K562 (cell line): ENCODE results near the gene DNAJC13. TPM values are rescaled to one million over a fixed set of nuclear protein-coding genes. Genes with fewer than 3 reads are reported as not detected.

Experiments used
- ATAC-seq: fragments of 200-7000 bp; cut with Tn5 transposase; 3 replicates; pipeline ENCODE4 v1.9.1; 2020; ENCODE audit warnings: moderate library complexity
- BruUV-seq: library from RNA; stranded (reverse); fragments of 400-500 nt; replicated peaks from 2 replicates; lab custom pipeline; 2021; lab: Mats Ljungman, UMichigan
- CTCF ChIA-PET: fragments of 300-600 bp; formaldehyde crosslinking; extraction: SDS; loops from one replicate; lab custom pipeline; 2021; ENCODE audit warnings: low intra/inter-chr PET ratio; lab: Yijun Ruan, JAX
- POLR2A ChIA-PET: fragments of 300-600, 350-650 bp; sonication (Branson Sonifier 250); formaldehyde crosslinking; extraction: SDS; loops from one replicate; lab custom pipeline; 2021; ENCODE audit warnings: antibody characterized with exemption, inconsistent platforms; lab: Yijun Ruan, JAX
- DNase-seq, 4 experiments: peaks; one replicate each; pipeline versions ENCODE4 v3.0.0 to v3.0.0-alpha.2; 2011 to 2018; ENCODE audit warnings: low spot score in 3 of 4, mixed read lengths in 3 of 4; ENCODE audit errors: extremely low read depth in 1 of 4
- FAIRE-seq: peaks from 2 replicates; lab custom pipeline; 2011; peaks lifted over from hg19 to GRCh38; lab: Jason Lieb, UNC
- H2AFZ ChIP-seq: 2 replicates; pipeline ENCODE4 v1.6.0; 2011; ENCODE audit warnings: low read depth, low read length, control low read depth, inconsistent platforms
- H3K27ac ChIP-seq: fragments of 200-600 bp; 3 replicates; pipeline ENCODE4 v1.8.0; 2011; ENCODE audit warnings: low read depth, mild to moderate bottlenecking, control low read depth, inconsistent platforms, low read length, moderate library complexity, mixed read lengths; ENCODE audit errors: extremely low read depth
- H3K27me3 ChIP-seq, 2 experiments: fragments of 300-600 bp in 1 of 2; 2 replicates in 1 of 2; 3 replicates in 1 of 2; pipeline versions ENCODE4 v1.6.0 to v1.8.0; 2011; ENCODE audit warnings: inconsistent platforms in 2 of 2, low read length in 2 of 2, mild to moderate bottlenecking in 1 of 2, mixed read lengths in 1 of 2, moderate library complexity in 1 of 2; ENCODE audit not compliant: control insufficient read depth in 2 of 2, insufficient read depth in 2 of 2
- H3K36me3 ChIP-seq: fragments of 300-600 bp; 3 replicates; pipeline ENCODE4 v1.8.0; 2011; ENCODE audit warnings: mild to moderate bottlenecking, low read length, inconsistent platforms; ENCODE audit not compliant: control insufficient read depth, insufficient read depth
- H3K4me1 ChIP-seq, 2 experiments: fragments of 200-600 bp in 1 of 2; replicated peaks in 1 of 2; 2 replicates in 1 of 2; 3 replicates in 1 of 2; pipeline versions ENCODE4 v1.5.1 to v1.8.0; 2011; ENCODE audit warnings: inconsistent platforms in 2 of 2, low read length in 2 of 2, mild to moderate bottlenecking in 1 of 2, mixed read lengths in 1 of 2, moderate library complexity in 1 of 2; ENCODE audit not compliant: control insufficient read depth in 2 of 2, insufficient read depth in 2 of 2
- H3K4me2 ChIP-seq: 2 replicates; pipeline ENCODE4 v1.6.1; 2011; ENCODE audit warnings: low read length, control low read depth, inconsistent platforms, mixed read lengths; ENCODE audit not compliant: insufficient read depth
- H3K4me3 ChIP-seq: fragments of 200-600 bp; sonication (generic), shearing (Covaris generic); 2 replicates; pipeline ENCODE4 v1.5.1; 2016; ENCODE audit warnings: control low read depth, inconsistent platforms
- H3K79me2 ChIP-seq: fragments of 200-600 bp; 3 replicates; pipeline ENCODE4 v1.8.0; 2011; ENCODE audit warnings: low read length, inconsistent platforms; ENCODE audit not compliant: control insufficient read depth, insufficient read depth
- H3K9ac ChIP-seq, 2 experiments: 2 replicates each; pipeline versions ENCODE4 v1.6.0 to v1.6.1; 2011; ENCODE audit warnings: low read depth in 2 of 2, low read length in 2 of 2, control low read depth in 1 of 2, inconsistent platforms in 1 of 2, mild to moderate bottlenecking in 1 of 2, mixed read lengths in 1 of 2; ENCODE audit not compliant: insufficient read depth in 1 of 2
- H3K9me1 ChIP-seq: one replicate; pipeline ENCODE4 v1.6.0; 2011; ENCODE audit warnings: inconsistent platforms, mild to moderate bottlenecking, low read length, moderate library complexity; ENCODE audit not compliant: control insufficient read depth, insufficient read depth
- H3K9me3 ChIP-seq: replicated peaks from 2 replicates; pipeline ENCODE4 v1.5.1; 2011; ENCODE audit warnings: low read depth, low read length, inconsistent platforms; ENCODE audit not compliant: control insufficient read depth, insufficient read depth
- H4K20me1 ChIP-seq: replicated peaks from 2 replicates; pipeline ENCODE4 v1.6.1; 2011; ENCODE audit warnings: low read length, inconsistent platforms, mixed read lengths; ENCODE audit not compliant: control insufficient read depth, insufficient read depth
- ARID2 ChIP-seq: fragments of 450-650 bp; IDR thresholded peaks from 2 replicates; pipeline ENCODE4 v1.6.1; 2017; ENCODE audit warnings: antibody characterized with exemption, mild to moderate bottlenecking
- CEBPZ ChIP-seq: fragments of 150-350 bp; IDR thresholded peaks from 2 replicates; pipeline ENCODE4 v1.6.1; 2014; ENCODE audit warnings: low read depth, mild to moderate bottlenecking, low read length, borderline replicate concordance
- ELF2 ChIP-seq: fragments of 250-450 bp; sonication (Bioruptor Pico); IDR thresholded peaks from 2 replicates; pipeline ENCODE4 v1.5.0; 2021; ENCODE audit warnings: mild to moderate bottlenecking
- HDAC2 ChIP-seq: fragments of 450-650 bp; IDR thresholded peaks from 2 replicates; pipeline ENCODE4 v1.6.1; 2016; ENCODE audit warnings: mild to moderate bottlenecking
- PHB ChIP-seq: fragments of 250-450 bp; sonication (Bioruptor Pico); IDR thresholded peaks from 2 replicates; pipeline ENCODE4 v1.5.0; 2021
- RERE ChIP-seq: sonication (generic); formaldehyde crosslinking; IDR thresholded peaks from 2 replicates; pipeline ENCODE4 v1.8.0; 2023; ENCODE audit warnings: missing genetic modification reagents, mild to moderate bottlenecking, borderline replicate concordance
- STAG1 ChIP-seq: sonication (generic); formaldehyde crosslinking; IDR thresholded peaks from 2 replicates; pipeline ENCODE4 v1.5.0; 2020; ENCODE audit warnings: missing genetic modification reagents, borderline replicate concordance
- ZNF146 ChIP-seq: IDR thresholded peaks from one replicate; pipeline ENCODE4 v1.6.1; 2018; ENCODE audit warnings: missing compliant biosample characterization; ENCODE audit not compliant: unreplicated experiment
- ZNF696 ChIP-seq: fragments of 250-450 bp; sonication (Bioruptor Pico); conservative IDR thresholded peaks from 2 replicates; pipeline ENCODE4 v1.4.0; 2020; ENCODE audit warnings: mild to moderate bottlenecking, moderate library complexity
- in situ Hi-C: fragments of 300-500 bp; cut with MboI; formaldehyde crosslinking; loops from 4 replicates; pipeline ENCODE4 v1.15.0; 2018; ENCODE audit warnings: inconsistent platforms, mixed read lengths
- intact Hi-C: fragments of 100-400 bp; cut with micrococcal nuclease; formaldehyde crosslinking; loops from 2 replicates; pipeline ENCODE4 v1.14.2; 2022
- polyA plus RNA-seq, 8 experiments: library from polyadenylated mRNA; depleted of rRNA in 4 of 8; stranded (reverse) in 5 of 8; unstranded in 3 of 8; fragments of >200 nt; fragmentation: Nextera tagmentation in 2 of 8; fragmentation: Illumina TruSeq in 1 of 8; extraction: Ambion mirVana in 2 of 8; extraction: Trizol in 1 of 8; gene quantifications; 2 replicates each; pipeline versions ENCODE4 v1.2.1 to v1.2.3, GENCODE V29; 2011 to 2014; ENCODE audit warnings: inconsistent platforms in 1 of 8, missing spikeins in 1 of 8
- total RNA-seq, 7 experiments: library from RNA; depleted of rRNA in 6 of 7; stranded (reverse); fragments of >200 nt in 6 of 7; fragmentation: Illumina TruSeq in 2 of 7; extraction: Trizol in 2 of 7; gene quantifications; 2 replicates each; pipeline versions ENCODE4 v1.2.1 to v1.2.3, GENCODE V29; 2011 to 2021; ENCODE audit warnings: low replicate concordance in 1 of 7

DNAJC13 gene
- total and polyA plus RNA-seq, 9 of the 15 experiments (the other 6 are each of a cell fraction or from before 2014, with no cell fraction given) = 2.9 to 17.1 (median 10.2) TPM

- no peak overlapping the region for H2AFZ ChIP-seq
- H3K4me1 ChIP-seq = no peaks in the 10 kb centered on the region
- in situ Hi-C loops (no loop called here), intact Hi-C loops (no loop called here)
- DNase-seq (no peak), FAIRE-seq (peak; percentile 19), ATAC-seq (no peak)
- CTCF ChIA-PET = no interaction called here
- no TSS peak for BruUV-seq
- H3K4me3 ChIP-seq = no peak overlapping the region
- H3K9me1 ChIP-seq = no peaks in the 10 kb centered on the region
- H4K20me1 ChIP-seq = no peaks in the 10 kb centered on the region
- H3K9ac ChIP-seq = no peak overlapping the region
- H3K36me3 ChIP-seq = no peaks in the 10 kb centered on the region
- H3K9me3 ChIP-seq = no peaks in the 10 kb centered on the region
- TF ChIP-seq RERE (CRISPR knock-in tag) = no peak
- TF ChIP-seq STAG1 = no peak
- no peak for TF ChIP-seq ZNF696 (CRISPR knock-in tag)
- no peak for TF ChIP-seq CEBPZ
- no peak for TF ChIP-seq ELF2 (CRISPR knock-in tag)
- TF ChIP-seq ZNF146 = no peak
- no peak for TF ChIP-seq ARID2
- no peak for TF ChIP-seq PHB
- TF ChIP-seq HDAC2 = no peak
- H3K4me2 ChIP-seq = no peak overlapping the region
- POLR2A ChIA-PET = no interaction called here
- no peak overlapping the region for H3K27ac ChIP-seq
- H3K27me3 ChIP-seq = no peaks in the 10 kb centered on the region
- H3K79me2 ChIP-seq = no peaks in the 10 kb centered on the region; the same call in 2 of the 3 replicates
Measured at GRCh38 chr3:132444383-132444782, 27.1 kb downstream of the DNAJC13 start.
